ENCODE data around the gene IPO8.

IPO8 gene

GRCh38 chr12:30719060-30719459 lies 23.4 kb upstream of the IPO8 start:
- TF ChIP-seq TEAD4 (IDR thresholded peaks at IDR 0.05), result no peak

- TF ChIP-seq, protein P1, sequence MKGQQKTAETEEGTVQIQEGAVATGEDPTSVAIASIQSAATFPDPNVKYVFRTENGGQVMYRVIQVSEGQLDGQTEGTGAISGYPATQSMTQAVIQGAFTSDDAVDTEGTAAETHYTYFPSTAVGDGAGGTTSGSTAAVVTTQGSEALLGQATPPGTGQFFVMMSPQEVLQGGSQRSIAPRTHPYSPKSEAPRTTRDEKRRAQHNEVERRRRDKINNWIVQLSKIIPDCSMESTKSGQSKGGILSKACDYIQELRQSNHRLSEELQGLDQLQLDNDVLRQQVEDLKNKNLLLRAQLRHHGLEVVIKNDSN (IDR thresholded peaks at IDR 0.05), result no peak
- TF ChIP-seq CREB1 (IDR thresholded peaks at IDR 0.05; ENCODE audit: low read depth) (no peak), FOXM1 (IDR thresholded peaks at IDR 0.05; ENCODE audit: borderline replicate concordance, low read depth) (no peak), CEBPB (IDR thresholded peaks at IDR 0.05) (no peak), TAF1 (IDR thresholded peaks at IDR 0.05; ENCODE audit: low read depth) (no peak), TEAD4 (IDR thresholded peaks at IDR 0.05) (no peak), RAD21 (IDR thresholded peaks at IDR 0.05; ENCODE audit: low read depth) (no peak), EGR1 (IDR thresholded peaks at IDR 0.05) (no peak), TCF12 (IDR thresholded peaks at IDR 0.05; ENCODE audit: low read depth) (no peak), EP300 (IDR thresholded peaks at IDR 0.05; ENCODE audit: borderline replicate concordance) (no peak)
These were observed 12.1 kb upstream of the IPO8 start for GRCh38 chr12:30707613-30708342.

DNA sequence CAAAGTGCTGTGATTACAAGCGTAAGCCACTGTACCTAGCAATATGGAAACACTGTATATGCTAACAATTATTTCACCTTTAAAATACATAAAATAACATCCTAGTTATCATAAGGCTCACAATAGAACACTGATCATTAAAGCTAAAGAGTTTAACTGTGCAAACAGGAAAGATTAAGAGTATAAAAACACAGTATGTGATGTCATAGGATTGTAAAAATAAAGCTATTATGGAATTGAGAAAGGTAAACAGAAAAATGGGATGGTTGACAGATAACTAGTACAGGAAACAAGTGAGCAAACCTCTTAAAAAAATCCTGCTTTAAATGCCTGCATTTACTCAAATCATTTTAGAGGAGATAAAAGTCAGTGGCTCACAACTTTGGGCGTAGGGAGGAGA lies 10.8 kb upstream of the IPO8 start:
- TF ChIP-seq NFIC (IDR thresholded peaks at IDR 0.05), result no peak
- TF ChIP-seq, protein P2, sequence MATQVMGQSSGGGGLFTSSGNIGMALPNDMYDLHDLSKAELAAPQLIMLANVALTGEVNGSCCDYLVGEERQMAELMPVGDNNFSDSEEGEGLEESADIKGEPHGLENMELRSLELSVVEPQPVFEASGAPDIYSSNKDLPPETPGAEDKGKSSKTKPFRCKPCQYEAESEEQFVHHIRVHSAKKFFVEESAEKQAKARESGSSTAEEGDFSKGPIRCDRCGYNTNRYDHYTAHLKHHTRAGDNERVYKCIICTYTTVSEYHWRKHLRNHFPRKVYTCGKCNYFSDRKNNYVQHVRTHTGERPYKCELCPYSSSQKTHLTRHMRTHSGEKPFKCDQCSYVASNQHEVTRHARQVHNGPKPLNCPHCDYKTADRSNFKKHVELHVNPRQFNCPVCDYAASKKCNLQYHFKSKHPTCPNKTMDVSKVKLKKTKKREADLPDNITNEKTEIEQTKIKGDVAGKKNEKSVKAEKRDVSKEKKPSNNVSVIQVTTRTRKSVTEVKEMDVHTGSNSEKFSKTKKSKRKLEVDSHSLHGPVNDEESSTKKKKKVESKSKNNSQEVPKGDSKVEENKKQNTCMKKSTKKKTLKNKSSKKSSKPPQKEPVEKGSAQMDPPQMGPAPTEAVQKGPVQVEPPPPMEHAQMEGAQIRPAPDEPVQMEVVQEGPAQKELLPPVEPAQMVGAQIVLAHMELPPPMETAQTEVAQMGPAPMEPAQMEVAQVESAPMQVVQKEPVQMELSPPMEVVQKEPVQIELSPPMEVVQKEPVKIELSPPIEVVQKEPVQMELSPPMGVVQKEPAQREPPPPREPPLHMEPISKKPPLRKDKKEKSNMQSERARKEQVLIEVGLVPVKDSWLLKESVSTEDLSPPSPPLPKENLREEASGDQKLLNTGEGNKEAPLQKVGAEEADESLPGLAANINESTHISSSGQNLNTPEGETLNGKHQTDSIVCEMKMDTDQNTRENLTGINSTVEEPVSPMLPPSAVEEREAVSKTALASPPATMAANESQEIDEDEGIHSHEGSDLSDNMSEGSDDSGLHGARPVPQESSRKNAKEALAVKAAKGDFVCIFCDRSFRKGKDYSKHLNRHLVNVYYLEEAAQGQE (IDR thresholded peaks at IDR 0.05; ENCODE audit: low read depth), result no peak
- no peak for TF ChIP-seq EP300 (IDR thresholded peaks at IDR 0.05; ENCODE audit: borderline replicate concordance)
- TF ChIP-seq CREB1 (IDR thresholded peaks at IDR 0.05; ENCODE audit: low read depth), result no peak
- no peak for TF ChIP-seq MAX (IDR thresholded peaks at IDR 0.05)
- no peak for TF ChIP-seq ZBTB7A (IDR thresholded peaks at IDR 0.05; ENCODE audit: low read depth)
- no peak for TF ChIP-seq YY1 (IDR thresholded peaks at IDR 0.05; ENCODE audit: low read depth)
- TF ChIP-seq RAD21 (IDR thresholded peaks at IDR 0.05; ENCODE audit: low read depth), result no peak
- no peak for TF ChIP-seq TCF12 (IDR thresholded peaks at IDR 0.05; ENCODE audit: low read depth)
- TF ChIP-seq CEBPB (IDR thresholded peaks at IDR 0.05), result no peak
- TF ChIP-seq, protein P1 (IDR thresholded peaks at IDR 0.05), result no peak
- TF ChIP-seq TAF1 (IDR thresholded peaks at IDR 0.05; ENCODE audit: low read depth), result no peak
- TF ChIP-seq FOXM1 (IDR thresholded peaks at IDR 0.05; ENCODE audit: borderline replicate concordance, low read depth), result no peak
- no peak for TF ChIP-seq TEAD4 (IDR thresholded peaks at IDR 0.05)
- TF ChIP-seq EGR1 (IDR thresholded peaks at IDR 0.05), result no peak

GRCh38 chr12:30701056-30701455 lies 5.4 kb upstream of the IPO8 start:
- TF ChIP-seq YY1 (IDR thresholded peaks at IDR 0.05; ENCODE audit: low read depth), result no peak
- TF ChIP-seq, protein P1 (IDR thresholded peaks at IDR 0.05), result no peak
- TF ChIP-seq RAD21 (IDR thresholded peaks at IDR 0.05; ENCODE audit: low read depth), result no peak
- no peak for TF ChIP-seq TEAD4 (IDR thresholded peaks at IDR 0.05)
- no peak for TF ChIP-seq FOXM1 (IDR thresholded peaks at IDR 0.05; ENCODE audit: borderline replicate concordance, low read depth)
- no peak for TF ChIP-seq EGR1 (IDR thresholded peaks at IDR 0.05)
- TF ChIP-seq EP300 (IDR thresholded peaks at IDR 0.05; ENCODE audit: borderline replicate concordance), result no peak
- no peak for TF ChIP-seq MAX (IDR thresholded peaks at IDR 0.05)
- TF ChIP-seq ZBTB7A (IDR thresholded peaks at IDR 0.05; ENCODE audit: low read depth), result no peak
- TF ChIP-seq, protein P2 (IDR thresholded peaks at IDR 0.05; ENCODE audit: low read depth), result no peak
- no peak for TF ChIP-seq CEBPB (IDR thresholded peaks at IDR 0.05)
- TF ChIP-seq TCF12 (IDR thresholded peaks at IDR 0.05; ENCODE audit: low read depth), result no peak
- TF ChIP-seq TAF1 (IDR thresholded peaks at IDR 0.05; ENCODE audit: low read depth), result no peak
- no peak for TF ChIP-seq NFIC (IDR thresholded peaks at IDR 0.05)
- TF ChIP-seq CREB1 (IDR thresholded peaks at IDR 0.05; ENCODE audit: low read depth), result no peak

GRCh38 chr12:30700216-30700900 lies 4.7 kb upstream of the IPO8 start:
- TF ChIP-seq NFIC (IDR thresholded peaks at IDR 0.05) (no peak), CREB1 (IDR thresholded peaks at IDR 0.05; ENCODE audit: low read depth) (no peak), TCF12 (IDR thresholded peaks at IDR 0.05; ENCODE audit: low read depth) (no peak), CEBPB (IDR thresholded peaks at IDR 0.05) (no peak), EP300 (IDR thresholded peaks at IDR 0.05; ENCODE audit: borderline replicate concordance) (no peak), YY1 (IDR thresholded peaks at IDR 0.05; ENCODE audit: low read depth) (no peak), MAX (IDR thresholded peaks at IDR 0.05) (no peak), TAF1 (IDR thresholded peaks at IDR 0.05; ENCODE audit: low read depth) (no peak), RAD21 (IDR thresholded peaks at IDR 0.05; ENCODE audit: low read depth) (no peak), ZBTB7A (IDR thresholded peaks at IDR 0.05; ENCODE audit: low read depth) (no peak), EGR1 (IDR thresholded peaks at IDR 0.05) (no peak), TEAD4 (IDR thresholded peaks at IDR 0.05) (no peak), FOXM1 (IDR thresholded peaks at IDR 0.05; ENCODE audit: borderline replicate concordance, low read depth) (no peak)
- TF ChIP-seq, protein P1 (IDR thresholded peaks at IDR 0.05), result no peak
- TF ChIP-seq, protein P2 (IDR thresholded peaks at IDR 0.05; ENCODE audit: low read depth), result no peak
